T-cell (primary cell): ENCODE results near the gene CACNA1S. TPM values are rescaled to one million over a fixed set of nuclear protein-coding genes. Genes with fewer than 3 reads are reported as not detected.

Experiments used
- ATAC-seq, 4 experiments: fragments of 200-7000 bp in 3 of 4; fragments of 150-1000 bp in 1 of 4; cut with Tn5 transposase; replicated peaks in 1 of 4; 1 replicate in 3 of 4; 2 replicates in 1 of 4; pipeline ENCODE4 v1.10.0; 2021; ENCODE audit warnings: moderate library complexity in 3 of 4, mild to moderate bottlenecking in 2 of 4, moderate number of reproducible peaks in 1 of 4
- CTCF ChIA-PET, 2 donors: fragments of 300-600 bp; sonication (Branson Sonifier 250); formaldehyde crosslinking; loops; one replicate each; lab custom pipeline; 2022; ENCODE audit warnings: antibody characterized with exemption in 2 of 2; lab: Charles Lee
- POLR2A ChIA-PET, 2 donors: fragments of 300-600 bp; sonication (Branson Sonifier 250); formaldehyde crosslinking; loops; one replicate each; lab custom pipeline; 2022; ENCODE audit warnings: antibody characterized with exemption in 2 of 2; lab: Charles Lee
- DNase-seq, 35 experiments: peaks; one replicate each; pipeline versions ENCODE4 v3.0.0 to v3.0.0-alpha.2; 2013 to 2023
- H3K27ac ChIP-seq: one replicate; pipeline ENCODE4 v1.5.1; 2013; ENCODE audit warnings: low read length
- H3K27me3 ChIP-seq, 2 experiments: replicated peaks in 1 of 2; 1 replicate in 1 of 2; 2 replicates in 1 of 2; pipeline versions ENCODE4 v1.6.1 to v1.7.0; 2013; ENCODE audit warnings: low read length in 1 of 2, mixed read lengths in 1 of 2; ENCODE audit not compliant: control insufficient read depth in 2 of 2, insufficient read depth in 2 of 2; ENCODE audit errors: extremely low read depth in 1 of 2
- H3K36me3 ChIP-seq, 2 donors: 1 replicate in 1 of 2; 2 replicates in 1 of 2; pipeline versions ENCODE4 v1.6.1 to v1.7.0; 2013; ENCODE audit warnings: low read length in 1 of 2; ENCODE audit not compliant: control insufficient read depth in 2 of 2, insufficient read depth in 1 of 2; ENCODE audit errors: extremely low read depth in 1 of 2
- H3K4me1 ChIP-seq, 2 experiments: 1 replicate in 1 of 2; 2 replicates in 1 of 2; pipeline versions ENCODE4 v1.6.1 to v1.7.0; 2013; ENCODE audit warnings: low read length in 2 of 2, mixed read lengths in 1 of 2; ENCODE audit not compliant: insufficient read depth in 2 of 2, control insufficient read depth in 1 of 2; ENCODE audit errors: extremely low read depth in 1 of 2
- H3K4me3 ChIP-seq, 2 donors: 1 replicate in 1 of 2; 2 replicates in 1 of 2; pipeline versions ENCODE4 v1.5.1 to v1.7.0; 2013; ENCODE audit warnings: mild to moderate bottlenecking in 2 of 2, low read length in 1 of 2, moderate library complexity in 1 of 2; ENCODE audit not compliant: control insufficient read depth in 1 of 2; ENCODE audit errors: extremely low read depth in 1 of 2
- H3K9me3 ChIP-seq: 2 replicates; pipeline ENCODE4 v1.7.0; 2013
- H3K27ac Mint-ChIP-seq, 2 donors: one replicate each; pipeline ENCODE4 v1.8.0; 2020 to 2021; ENCODE audit warnings: mild to moderate bottlenecking in 2 of 2, mixed read lengths in 2 of 2
- H3K27me3 Mint-ChIP-seq, 2 donors: one replicate each; pipeline ENCODE4 v1.8.0; 2021 to 2022; ENCODE audit warnings: mixed read lengths in 2 of 2
- H3K36me3 Mint-ChIP-seq: one replicate; pipeline ENCODE4 v1.8.0; 2021; ENCODE audit warnings: mixed read lengths
- H3K4me1 Mint-ChIP-seq, 3 donors: one replicate each; pipeline ENCODE4 v1.8.0; 2020 to 2022; ENCODE audit warnings: mixed read lengths in 3 of 3, mild to moderate bottlenecking in 1 of 3
- H3K4me3 Mint-ChIP-seq, 3 donors: one replicate each; pipeline ENCODE4 v1.8.0; 2020 to 2022; ENCODE audit warnings: mild to moderate bottlenecking in 3 of 3, mixed read lengths in 3 of 3, moderate library complexity in 3 of 3
- H3K9me3 Mint-ChIP-seq, 3 donors: one replicate each; pipeline ENCODE4 v1.8.0; 2020 to 2022; ENCODE audit warnings: mixed read lengths in 3 of 3
- WGBS: methylation state at CpG from one replicate; pipeline ENCODE4 v1.1.5; 2013; ENCODE audit warnings: missing lambda C conversion rate; ENCODE audit not compliant: insufficient coverage; 5-methylcytosine and 5-hydroxymethylcytosine counted together
- total RNA-seq, 35 experiments: library from RNA in 6 of 35; stranded (reverse) in 6 of 35; fragments of 120-200 nt in 1 of 35; gene quantifications; one replicate each; pipeline versions ENCODE4 v1.2.1 to v1.2.4 and lab custom pipeline; 2013 to 2026

The CACNA1S gene
- total RNA-seq, 5 donors from 2014 or later (not counting 1 experiment from before 2014, with no cell fraction given): not detected

GRCh38 chr1:201013031-201013485 lies 99.2 kb downstream of the CACNA1S start:
- Histone ChIP-seq H3K4me3 (no peak overlapping the region), H3K4me1 (peaks cover 37 to 96% of the 10 kb centered on the region in 2 experiments), H3K9me3 (no peaks in the 10 kb centered on the region), H3K27ac (no peak overlapping the region), H3K36me3 (peaks cover 0 to 32% of the 10 kb centered on the region in 2 donors), H3K27me3 (no peaks in the 10 kb centered on the region)
- H3K4me1 Mint-ChIP-seq: peaks cover 65 to 92% (median 90%) of the 10 kb centered on the region in 3 donors
- WGBS: 39% methylated on average over 2 of the region's 4 CpGs
- H3K27me3 Mint-ChIP-seq: no peaks in the 10 kb centered on the region
- ChIA-PET CTCF (no interaction called here), POLR2A (no interaction called here)
- ATAC-seq (peak in 1 of 4 experiments; percentile 38), DNase-seq (peak in 3 of 35 experiments; percentile 10 to 45 (median 25))
- H3K36me3 Mint-ChIP-seq: peaks cover 8% of the 10 kb centered on the region
- H3K9me3 Mint-ChIP-seq: no peaks in the 10 kb centered on the region
- H3K27ac Mint-ChIP-seq: peak overlapping the region; percentile 52 to 84
- peak overlapping the region in 2 of 3 donors; percentile 31 to 49 for H3K4me3 Mint-ChIP-seq

GRCh38 chr1:201011616-201012015 lies 100.6 kb downstream of the CACNA1S start:
- H3K4me3 ChIP-seq: no peak overlapping the region
- no peaks in the 10 kb centered on the region for H3K27me3 Mint-ChIP-seq
- H3K9me3 ChIP-seq: no peaks in the 10 kb centered on the region
- H3K9me3 Mint-ChIP-seq: no peaks in the 10 kb centered on the region
- H3K27me3 ChIP-seq: no peaks in the 10 kb centered on the region
- peak overlapping the region in 1 of 3 donors; percentile 40 for H3K4me3 Mint-ChIP-seq
- 75% methylated on average over 1 of the region's 3 CpGs for WGBS
- DNase-seq (no peak), ATAC-seq (no peak)
- H3K36me3 Mint-ChIP-seq: peaks cover 8% of the 10 kb centered on the region
- H3K4me1 ChIP-seq: peaks cover 23 to 88% of the 10 kb centered on the region in 2 experiments
- POLR2A ChIA-PET: no interaction called here
- H3K27ac Mint-ChIP-seq: peak overlapping the region; percentile 9 to 21
- no peak overlapping the region for H3K27ac ChIP-seq
- H3K36me3 ChIP-seq: peaks cover 0 to 33% of the 10 kb centered on the region in 2 donors
- peaks cover 51 to 78% (median 76%) of the 10 kb centered on the region in 3 donors for H3K4me1 Mint-ChIP-seq
- CTCF ChIA-PET: no interaction called here

GRCh38 chr1:201009962-201010645 lies 102.1 kb downstream of the CACNA1S start:
- no peaks in the 10 kb centered on the region for H3K27me3 ChIP-seq
- POLR2A ChIA-PET: no interaction called here
- CTCF ChIA-PET: no interaction called here
- no peak for ATAC-seq
- H3K9me3 ChIP-seq: no peaks in the 10 kb centered on the region
- no peaks in the 10 kb centered on the region for H3K27me3 Mint-ChIP-seq
- peaks cover 37 to 63% (median 61%) of the 10 kb centered on the region in 3 donors for H3K4me1 Mint-ChIP-seq
- H3K9me3 Mint-ChIP-seq: no peaks in the 10 kb centered on the region
- DNase-seq: no peak
- H3K4me3 ChIP-seq: no peak overlapping the region
- H3K4me3 Mint-ChIP-seq: no peak overlapping the region
- peaks cover 9% of the 10 kb centered on the region for H3K36me3 Mint-ChIP-seq
- peaks cover 9 to 45% of the 10 kb centered on the region in 2 donors for H3K36me3 ChIP-seq
- H3K27ac ChIP-seq: no peak overlapping the region
- H3K27ac Mint-ChIP-seq: peak overlapping the region in 1 of 2 donors; percentile 4
- H3K4me1 ChIP-seq: peaks cover 14 to 73% of the 10 kb centered on the region in 2 experiments
- WGBS: 94% methylated on average over 7 of the region's 11 CpGs

GRCh38 chr1:201008666-201009360 lies 103.4 kb downstream of the CACNA1S start:
- ChIA-PET CTCF (no interaction called here), POLR2A (interaction anchor here in 1 of 2 donors (0.5 to 1.0 kb wide), 3 partner anchors 8 to 29 kb away, joined by 3 to 5 read pairs (median 3); no protein-coding TSS in a partner anchor)
- Mint-ChIP-seq H3K4me3 (peak overlapping the region in 1 of 3 donors; percentile 15), H3K4me1 (peaks cover 28 to 52% (median 50%) of the 10 kb centered on the region in 3 donors), H3K27ac (peak overlapping the region; percentile 28 to 48), H3K27me3 (no peaks in the 10 kb centered on the region), H3K36me3 (peaks cover 17% of the 10 kb centered on the region), H3K9me3 (no peaks in the 10 kb centered on the region)
- Histone ChIP-seq H3K27me3 (no peaks in the 10 kb centered on the region), H3K36me3 (peaks cover 19 to 58% of the 10 kb centered on the region in 2 donors), H3K4me3 (no peak overlapping the region), H3K4me1 (peaks cover 7 to 62% of the 10 kb centered on the region in 2 experiments), H3K27ac (no peak overlapping the region), H3K9me3 (no peaks in the 10 kb centered on the region)
- DNase-seq (no peak), ATAC-seq (no peak)
- WGBS: 94% methylated on average over 21 of the region's 22 CpGs

GRCh38 chr1:201007481-201007880 lies 104.7 kb downstream of the CACNA1S start:
- H3K27me3 ChIP-seq: no peaks in the 10 kb centered on the region
- H3K36me3 ChIP-seq: peaks cover 26 to 71% of the 10 kb centered on the region in 2 donors
- ChIA-PET CTCF (no interaction called here), POLR2A (no interaction called here)
- WGBS: 97% methylated on average over 4 of the region's 5 CpGs
- no peak overlapping the region for H3K4me3 Mint-ChIP-seq
- no peak for ATAC-seq
- no peaks in the 10 kb centered on the region for H3K27me3 Mint-ChIP-seq
- no peaks in the 10 kb centered on the region for H3K9me3 ChIP-seq
- no peak overlapping the region for H3K4me3 ChIP-seq
- H3K27ac ChIP-seq: no peak overlapping the region
- H3K9me3 Mint-ChIP-seq: no peaks in the 10 kb centered on the region
- H3K36me3 Mint-ChIP-seq: peaks cover 24% of the 10 kb centered on the region
- H3K4me1 ChIP-seq: peaks cover 5 to 49% of the 10 kb centered on the region in 2 experiments
- no peak overlapping the region for H3K27ac Mint-ChIP-seq
- H3K4me1 Mint-ChIP-seq: peaks cover 15 to 39% (median 37%) of the 10 kb centered on the region in 3 donors
- DNase-seq: no peak

- ChIA-PET CTCF (interaction anchor here in 1 of 2 donors (0.6 kb wide), 1 partner anchor 14 kb away, joined by 3 read pairs; no protein-coding TSS in a partner anchor), POLR2A (no interaction called here)
- H3K4me1 Mint-ChIP-seq: peaks cover 5 to 28% (median 26%) of the 10 kb centered on the region in 3 donors
- H3K27me3 ChIP-seq: no peaks in the 10 kb centered on the region
- peaks cover 29 to 76% of the 10 kb centered on the region in 2 donors for H3K36me3 ChIP-seq
- no peak overlapping the region for H3K4me3 ChIP-seq
- H3K9me3 Mint-ChIP-seq: no peaks in the 10 kb centered on the region
- H3K27ac Mint-ChIP-seq: no peak overlapping the region
- ATAC-seq: no peak
- no peaks in the 10 kb centered on the region for H3K9me3 ChIP-seq
- H3K27ac ChIP-seq: no peak overlapping the region
- no peaks in the 10 kb centered on the region for H3K27me3 Mint-ChIP-seq
- DNase-seq: no peak
- WGBS: 100% methylated on average over 1 of the region's 2 CpGs
- peaks cover 3 to 39% of the 10 kb centered on the region in 2 experiments for H3K4me1 ChIP-seq
- no peak overlapping the region for H3K4me3 Mint-ChIP-seq
- peaks cover 34% of the 10 kb centered on the region for H3K36me3 Mint-ChIP-seq
These were observed 105.8 kb downstream of the CACNA1S start for GRCh38 chr1:201006450-201006849.
